ENCODE data around the gene ACTR8. TPM values are rescaled to one million over a fixed set of nuclear protein-coding genes. Genes with fewer than 3 reads are reported as not detected.

ACTR8 gene
- total and polyA plus RNA-seq, 9 donors = 17.7 to 30.2 (median 24.8) TPM

DNA sequence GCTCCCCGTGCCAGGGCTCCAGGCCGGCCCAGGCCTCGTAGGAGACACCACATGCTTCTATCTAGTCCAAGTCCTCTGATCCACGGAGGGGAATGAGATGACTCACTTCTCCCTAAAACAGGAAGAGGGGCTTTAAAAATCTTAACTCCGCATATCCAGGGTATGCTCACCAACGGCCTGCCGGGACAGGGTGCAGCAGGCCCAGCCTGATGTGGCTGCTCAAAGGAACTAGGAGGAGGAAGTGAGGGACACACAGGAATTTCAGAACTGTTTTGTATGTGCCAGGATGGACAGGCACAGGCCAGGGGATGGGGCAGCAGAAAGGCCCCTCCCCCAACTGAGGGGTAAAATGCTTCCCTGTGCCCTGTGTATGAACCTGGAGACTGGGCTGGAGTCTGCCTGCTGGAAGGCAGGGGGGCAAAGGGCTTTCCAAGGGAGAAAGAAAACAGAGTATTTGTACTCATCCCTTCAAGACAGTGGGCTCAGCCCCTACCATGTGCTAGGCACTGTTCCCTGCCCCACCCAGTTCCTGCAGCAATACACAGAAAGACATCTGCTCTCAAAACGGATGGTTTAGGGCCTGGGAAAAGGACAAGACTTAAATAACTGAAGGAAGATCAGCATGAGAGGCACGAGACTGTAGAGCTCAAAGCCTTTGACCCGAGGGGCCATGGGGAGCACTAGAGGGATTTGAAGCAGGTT, 57.8 kb downstream of the ACTR8 start:
- Histone ChIP-seq H3K9me3 (replicated peaks; ENCODE audit: control insufficient read depth, low read depth, low read length) (no peaks in the 10 kb centered on the region), H3K36me3 (ENCODE audit: control insufficient read depth, insufficient read depth, low read length) (no peaks in the 10 kb centered on the region), H3K4me1 (ENCODE audit: control insufficient read depth, insufficient read depth, low read length) (peaks cover 28% of the 10 kb centered on the region), H3K27ac (ENCODE audit: low read length) (no peak overlapping the region), H3K27me3 (ENCODE audit: control insufficient read depth, insufficient read depth, low read length) (no peaks in the 10 kb centered on the region), H3K4me3 (ENCODE audit: low read length) (no peak overlapping the region)
- WGBS (ENCODE audit: insufficient coverage) = 35% methylated on average over 5 of the region's 10 CpGs
- no peak for DNase-seq

DNA sequence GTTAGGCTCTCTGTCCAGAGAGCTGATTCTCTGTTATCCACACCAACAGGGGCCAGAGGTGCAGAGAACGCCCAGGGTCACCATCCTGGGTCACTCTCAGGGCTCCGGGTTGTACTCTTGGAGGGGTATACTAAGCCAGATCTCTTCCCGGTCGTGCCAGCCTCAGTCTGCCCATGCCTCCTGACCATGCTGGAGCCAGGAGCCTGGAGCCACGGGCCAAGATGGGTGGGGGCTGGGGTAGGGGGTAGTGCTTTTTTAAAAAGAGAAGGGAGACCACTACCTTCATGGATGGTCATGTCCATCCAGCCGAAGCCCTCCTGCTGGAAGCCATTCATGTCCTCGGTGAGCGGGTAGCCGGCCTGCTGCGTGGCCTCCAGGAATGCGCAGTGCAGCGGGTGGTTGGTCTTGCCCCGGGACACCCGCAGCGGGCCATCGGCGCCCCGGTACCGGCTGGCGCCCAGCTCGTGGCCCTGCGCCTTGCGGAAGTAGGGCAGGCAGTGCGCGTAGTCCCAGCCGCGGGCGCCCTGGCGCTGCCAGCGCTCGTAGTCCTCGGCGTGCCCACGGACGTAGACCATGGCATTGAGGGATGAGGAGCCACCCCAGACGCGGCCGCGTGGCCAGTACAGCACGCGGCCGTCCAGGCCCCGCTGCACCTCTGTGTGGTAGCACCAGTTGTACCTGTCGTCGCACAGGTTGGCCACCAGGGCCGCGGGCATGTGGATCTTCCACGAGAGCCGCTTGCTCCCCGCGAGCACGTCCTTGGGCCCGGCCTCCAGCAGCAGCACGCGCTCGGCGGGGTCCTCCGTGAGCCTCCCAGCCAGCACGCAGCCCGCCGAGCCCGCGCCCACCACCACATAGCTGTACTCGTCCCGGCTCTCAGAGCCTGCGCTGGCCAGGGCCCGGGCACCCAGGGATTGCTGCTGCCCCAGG, 58.7 kb downstream of the ACTR8 start:
- no peak for DNase-seq
- no peaks in the 10 kb centered on the region for H3K9me3 ChIP-seq (replicated peaks; ENCODE audit: control insufficient read depth, low read depth, low read length)
- no peak overlapping the region for H3K27ac ChIP-seq (ENCODE audit: low read length)
- H3K4me3 ChIP-seq (ENCODE audit: low read length) = no peak overlapping the region
- no peaks in the 10 kb centered on the region for H3K36me3 ChIP-seq (ENCODE audit: control insufficient read depth, insufficient read depth, low read length)
- peaks cover 28% of the 10 kb centered on the region for H3K4me1 ChIP-seq (ENCODE audit: control insufficient read depth, insufficient read depth, low read length)
- 96% methylated on average over 66 of the region's 67 CpGs for WGBS (ENCODE audit: insufficient coverage)
- H3K27me3 ChIP-seq (ENCODE audit: control insufficient read depth, insufficient read depth, low read length) = no peaks in the 10 kb centered on the region

DNA sequence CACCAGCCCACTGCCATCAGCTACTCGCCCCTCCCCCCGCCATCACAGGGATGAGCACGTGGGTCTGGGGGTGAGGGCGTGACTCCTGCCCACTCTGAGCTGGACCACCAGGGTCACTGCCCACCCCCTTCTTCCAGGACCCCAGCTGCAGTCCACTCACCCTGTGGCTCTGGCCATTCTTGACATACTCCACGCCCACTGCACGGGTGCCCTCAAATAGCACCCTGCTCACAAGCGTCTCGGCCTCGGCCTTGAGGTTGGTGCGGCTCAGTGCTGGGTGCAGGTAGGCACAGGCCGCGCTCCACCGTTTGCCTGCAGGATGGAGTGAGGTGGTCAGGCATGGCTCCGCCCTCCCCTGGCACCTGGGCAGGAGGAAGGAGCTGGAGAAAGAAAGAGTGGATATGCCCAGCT, 59.6 kb downstream of the ACTR8 start:
- Histone ChIP-seq H3K27me3 (ENCODE audit: control insufficient read depth, insufficient read depth, low read length) (no peaks in the 10 kb centered on the region), H3K36me3 (ENCODE audit: control insufficient read depth, insufficient read depth, low read length) (no peaks in the 10 kb centered on the region), H3K27ac (ENCODE audit: low read length) (no peak overlapping the region), H3K4me1 (ENCODE audit: control insufficient read depth, insufficient read depth, low read length) (peaks cover 28% of the 10 kb centered on the region), H3K4me3 (ENCODE audit: low read length) (no peak overlapping the region), H3K9me3 (replicated peaks; ENCODE audit: control insufficient read depth, low read depth, low read length) (no peaks in the 10 kb centered on the region)
- no peak for DNase-seq
- 93% methylated on average over 12 of the region's 14 CpGs for WGBS (ENCODE audit: insufficient coverage)

DNA sequence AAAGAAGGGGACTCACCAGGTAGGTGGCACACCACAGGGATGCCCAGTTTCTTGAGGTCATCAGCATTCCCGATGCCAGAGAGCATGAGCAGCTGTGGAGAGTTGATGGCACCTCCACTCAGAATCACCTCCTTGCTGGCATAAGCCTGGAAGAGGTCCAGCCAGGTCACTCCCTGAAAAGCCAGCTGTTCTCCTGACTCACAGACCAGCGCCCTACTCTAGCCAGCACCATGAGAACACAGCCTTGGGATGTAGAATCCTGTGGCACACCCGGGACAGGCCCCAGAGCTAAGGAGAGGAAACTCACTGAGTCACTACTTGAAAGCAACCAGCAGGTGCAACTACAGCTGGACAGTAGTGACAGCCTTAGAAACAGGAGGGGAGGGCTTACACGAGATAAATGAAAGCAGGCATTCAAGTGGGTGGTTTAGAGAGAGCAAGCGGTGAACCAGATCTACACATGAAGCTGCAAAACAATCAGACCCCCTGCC, 60.3 kb downstream of the ACTR8 start:
- H3K4me1 ChIP-seq (ENCODE audit: control insufficient read depth, insufficient read depth, low read length) = peaks cover 28% of the 10 kb centered on the region
- H3K27me3 ChIP-seq (ENCODE audit: control insufficient read depth, insufficient read depth, low read length) = no peaks in the 10 kb centered on the region
- no peak overlapping the region for H3K4me3 ChIP-seq (ENCODE audit: low read length)
- WGBS (ENCODE audit: insufficient coverage) = 56% methylated on average over 1 of the region's 5 CpGs
- H3K36me3 ChIP-seq (ENCODE audit: control insufficient read depth, insufficient read depth, low read length) = no peaks in the 10 kb centered on the region
- peak; percentile 33 for DNase-seq
- H3K9me3 ChIP-seq (replicated peaks; ENCODE audit: control insufficient read depth, low read depth, low read length) = no peaks in the 10 kb centered on the region
- H3K27ac ChIP-seq (ENCODE audit: low read length) = peak overlapping the region; percentile 20

DNA sequence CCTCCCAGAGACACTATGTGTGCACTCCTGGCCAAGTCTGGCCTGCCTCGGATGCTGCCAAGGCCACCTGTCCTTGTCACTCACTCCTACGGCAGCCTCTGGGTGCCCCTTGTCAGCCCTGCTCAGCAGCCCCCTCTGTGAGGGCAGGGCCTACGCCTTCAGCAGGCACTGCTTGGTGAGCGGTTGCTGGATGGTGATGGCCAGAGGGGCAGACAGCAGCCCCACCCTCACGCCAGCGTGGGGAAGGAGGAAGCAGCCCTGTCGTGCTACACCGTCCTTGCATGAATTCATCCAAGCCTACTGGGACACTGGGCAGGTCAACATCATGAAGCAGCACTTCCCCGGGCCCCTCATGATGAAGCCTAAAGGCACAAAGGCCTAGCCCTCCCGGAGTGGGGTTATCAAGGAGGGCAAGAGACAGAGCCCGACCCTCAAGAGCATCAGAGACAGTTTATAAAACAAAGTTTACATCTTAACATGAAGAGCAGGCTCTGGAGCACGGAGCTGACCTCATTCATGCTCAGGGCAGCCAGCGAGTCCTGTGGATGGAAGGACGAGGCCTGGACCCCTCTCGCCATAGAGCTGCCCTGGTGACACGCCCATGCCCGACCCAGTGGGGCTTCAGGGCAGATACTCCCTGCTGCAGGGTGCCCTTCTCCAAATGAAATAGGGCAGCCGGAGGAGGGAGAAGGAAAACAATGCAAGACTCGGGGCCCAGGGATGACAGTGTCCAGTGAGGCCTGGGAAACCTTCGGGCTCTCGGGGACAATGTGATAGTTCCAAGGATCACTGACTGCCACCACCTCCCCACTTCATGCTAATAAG, 61.0 kb downstream of the ACTR8 start:
- no peak overlapping the region for H3K4me3 ChIP-seq (ENCODE audit: low read length)
- peak overlapping the region; percentile 20 for H3K27ac ChIP-seq (ENCODE audit: low read length)
- H3K27me3 ChIP-seq (ENCODE audit: control insufficient read depth, insufficient read depth, low read length) = no peaks in the 10 kb centered on the region
- WGBS (ENCODE audit: insufficient coverage) = 80% methylated on average over 18 of the region's 21 CpGs
- DNase-seq = peak; percentile 79
- no peaks in the 10 kb centered on the region for H3K36me3 ChIP-seq (ENCODE audit: control insufficient read depth, insufficient read depth, low read length)
- no peaks in the 10 kb centered on the region for H3K9me3 ChIP-seq (replicated peaks; ENCODE audit: control insufficient read depth, low read depth, low read length)
- H3K4me1 ChIP-seq (ENCODE audit: control insufficient read depth, insufficient read depth, low read length) = peaks cover 28% of the 10 kb centered on the region

DNA sequence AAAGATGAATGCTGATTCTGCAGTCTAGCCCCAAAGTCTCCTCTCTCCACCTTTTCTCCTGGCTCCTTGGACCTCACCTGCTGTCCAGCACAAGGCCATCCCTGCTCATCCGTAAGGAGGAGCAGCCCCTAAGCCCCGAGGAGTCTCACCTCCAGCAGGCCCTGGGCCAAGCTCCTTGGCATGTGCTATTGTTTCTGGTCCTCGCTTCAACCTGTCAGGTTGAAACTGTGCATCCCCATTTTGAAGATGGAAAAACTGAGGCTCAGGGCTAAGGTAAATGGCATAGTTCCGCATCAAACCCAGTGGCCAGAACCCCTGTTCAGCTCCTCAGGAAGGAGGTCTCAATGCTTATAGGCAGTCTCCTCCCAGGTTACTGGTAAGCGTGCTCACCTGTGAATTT, 61.9 kb downstream of the ACTR8 start:
- Histone ChIP-seq H3K27me3 (ENCODE audit: control insufficient read depth, insufficient read depth, low read length) (no peaks in the 10 kb centered on the region), H3K36me3 (ENCODE audit: control insufficient read depth, insufficient read depth, low read length) (no peaks in the 10 kb centered on the region), H3K27ac (ENCODE audit: low read length) (no peak overlapping the region), H3K9me3 (replicated peaks; ENCODE audit: control insufficient read depth, low read depth, low read length) (no peaks in the 10 kb centered on the region), H3K4me3 (ENCODE audit: low read length) (no peak overlapping the region), H3K4me1 (ENCODE audit: control insufficient read depth, insufficient read depth, low read length) (peaks cover 28% of the 10 kb centered on the region)
- no peak for DNase-seq
- 94% methylated on average over 4 of the region's 5 CpGs for WGBS (ENCODE audit: insufficient coverage)

DNA sequence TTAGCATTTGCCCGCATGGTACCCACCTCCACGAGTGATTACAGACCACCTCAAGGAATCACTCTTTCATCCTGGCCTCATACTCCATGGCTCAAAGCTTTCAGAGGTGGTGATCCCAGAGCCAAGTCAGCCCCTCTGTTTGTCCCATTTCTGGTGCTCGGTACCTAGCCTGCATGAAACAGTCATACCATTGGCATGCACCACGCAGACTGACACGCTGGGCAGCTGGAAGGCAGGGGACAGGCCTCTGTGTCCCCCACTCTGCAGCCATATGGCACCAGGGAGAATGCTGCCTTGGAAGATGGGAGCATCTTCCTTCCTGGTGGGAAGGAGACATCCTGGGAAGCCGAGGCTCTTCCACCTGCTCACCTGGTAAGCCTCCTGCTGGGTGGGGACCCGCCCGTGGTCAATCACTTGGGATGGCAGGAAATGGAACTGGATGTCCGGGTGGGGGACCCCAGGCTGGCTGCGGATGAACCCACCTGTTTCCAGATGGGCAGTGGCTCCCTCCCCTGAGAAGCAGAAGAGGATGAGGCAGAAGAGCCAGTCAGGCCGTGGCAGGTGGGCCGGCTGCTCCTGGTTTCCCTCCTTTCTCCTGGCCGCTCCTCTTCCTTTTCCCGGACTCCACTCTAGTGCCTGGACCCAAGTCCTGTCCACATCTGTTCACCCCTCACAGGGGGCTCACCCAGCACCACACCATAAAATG, 62.6 kb downstream of the ACTR8 start:
- Histone ChIP-seq H3K4me3 (ENCODE audit: low read length) (no peak overlapping the region), H3K4me1 (ENCODE audit: control insufficient read depth, insufficient read depth, low read length) (peaks cover 28% of the 10 kb centered on the region), H3K9me3 (replicated peaks; ENCODE audit: control insufficient read depth, low read depth, low read length) (no peaks in the 10 kb centered on the region), H3K36me3 (ENCODE audit: control insufficient read depth, insufficient read depth, low read length) (no peaks in the 10 kb centered on the region), H3K27ac (ENCODE audit: low read length) (no peak overlapping the region), H3K27me3 (ENCODE audit: control insufficient read depth, insufficient read depth, low read length) (no peaks in the 10 kb centered on the region)
- no peak for DNase-seq
- 87% methylated on average over 12 of the region's 14 CpGs for WGBS (ENCODE audit: insufficient coverage)

DNA sequence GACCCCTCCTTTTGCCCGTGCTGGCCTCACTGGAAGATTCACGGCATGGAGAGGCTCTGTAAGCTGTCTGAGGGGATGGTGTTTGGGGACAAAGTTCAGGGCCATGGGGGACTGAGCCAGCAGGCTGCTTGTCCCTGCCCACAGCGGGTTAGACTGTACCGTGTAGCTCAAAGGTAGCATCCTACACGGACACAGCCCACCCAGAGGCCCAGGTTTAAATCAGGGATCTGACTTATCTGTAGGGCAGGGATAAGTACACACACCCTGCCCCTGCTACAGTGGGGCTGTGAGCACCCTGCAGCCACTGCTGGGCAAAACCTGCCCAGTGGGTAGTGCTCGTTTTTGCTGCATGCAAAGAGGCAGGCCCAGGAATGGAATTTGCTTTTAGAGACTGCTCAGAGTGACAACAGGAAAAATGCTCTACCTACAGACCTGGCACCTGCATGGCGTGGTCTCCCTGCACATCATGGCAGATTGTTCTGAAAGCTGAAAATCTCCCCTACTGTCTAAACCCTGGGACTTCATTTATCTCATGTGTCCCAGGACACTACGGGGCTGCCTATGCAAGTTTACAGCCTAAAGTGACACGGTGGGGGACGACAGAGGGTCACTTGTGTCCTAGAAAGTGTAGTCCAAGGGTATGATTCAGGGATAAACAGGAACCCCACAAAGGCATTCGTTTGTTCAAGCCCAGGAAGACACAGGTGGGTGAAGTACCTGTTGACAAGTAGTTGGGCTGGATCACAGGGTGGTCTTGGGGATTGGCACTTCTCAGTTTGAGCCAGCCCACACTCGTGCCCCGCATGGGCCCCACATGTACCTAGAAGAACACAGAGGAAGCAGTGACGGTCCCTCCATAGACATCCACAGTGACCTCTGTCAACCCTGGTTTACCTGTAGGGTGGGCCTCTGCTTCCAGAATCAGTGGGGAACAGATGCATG, 63.5 kb downstream of the ACTR8 start:
- H3K4me3 ChIP-seq (ENCODE audit: low read length) = no peak overlapping the region
- no peaks in the 10 kb centered on the region for H3K36me3 ChIP-seq (ENCODE audit: control insufficient read depth, insufficient read depth, low read length)
- H3K9me3 ChIP-seq (replicated peaks; ENCODE audit: control insufficient read depth, low read depth, low read length) = no peaks in the 10 kb centered on the region
- WGBS (ENCODE audit: insufficient coverage) = 82% methylated on average over 12 of the region's 14 CpGs
- no peaks in the 10 kb centered on the region for H3K27me3 ChIP-seq (ENCODE audit: control insufficient read depth, insufficient read depth, low read length)
- H3K27ac ChIP-seq (ENCODE audit: low read length) = no peak overlapping the region
- DNase-seq = no peak
- peaks cover 28% of the 10 kb centered on the region for H3K4me1 ChIP-seq (ENCODE audit: control insufficient read depth, insufficient read depth, low read length)

DNA sequence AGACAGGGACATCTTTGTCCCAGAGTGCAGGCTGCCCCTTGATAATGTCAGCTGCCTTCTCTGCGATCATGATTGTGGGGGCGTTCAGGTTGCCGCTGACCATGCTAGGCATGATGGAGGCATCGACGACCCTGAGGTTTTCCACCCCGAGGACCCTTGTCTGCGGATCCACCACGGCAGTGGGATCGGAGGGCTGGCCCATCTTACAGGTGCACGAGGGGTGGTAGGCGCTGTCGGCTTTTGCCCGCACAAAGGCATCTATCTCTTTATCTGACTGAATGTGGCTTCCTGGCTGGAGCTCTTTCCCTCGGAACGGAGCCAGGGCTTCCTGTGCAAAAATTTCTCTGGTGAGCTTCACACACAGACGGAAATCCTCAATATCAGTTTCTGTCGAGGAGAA, 64.1 kb downstream of the ACTR8 start:
- 87% methylated on average over 15 of the region's 17 CpGs for WGBS (ENCODE audit: insufficient coverage)
- Histone ChIP-seq H3K27me3 (ENCODE audit: control insufficient read depth, insufficient read depth, low read length) (no peaks in the 10 kb centered on the region), H3K27ac (ENCODE audit: low read length) (no peak overlapping the region), H3K9me3 (replicated peaks; ENCODE audit: control insufficient read depth, low read depth, low read length) (no peaks in the 10 kb centered on the region), H3K4me3 (ENCODE audit: low read length) (no peak overlapping the region), H3K4me1 (ENCODE audit: control insufficient read depth, insufficient read depth, low read length) (peaks cover 28% of the 10 kb centered on the region), H3K36me3 (ENCODE audit: control insufficient read depth, insufficient read depth, low read length) (no peaks in the 10 kb centered on the region)
- DNase-seq = no peak

All from muscle of leg (tissue), 11 donors.